Prostate gland (tissue), 2 donors: ENCODE measurements around the gene TMOD4. TPM values are rescaled to one million over a fixed set of nuclear protein-coding genes. Genes with fewer than 3 reads are reported as not detected.
"Not testable (repeated sequence)": the region's sequence is repeated elsewhere in the genome, so short reads cannot be mapped to it uniquely, and the experiment has no call there.

Source experiments
- DNase-seq: peaks from one replicate; pipeline ENCODE4 v3.0.0-alpha.2; 2019; ENCODE audit warnings: low spot score
- H3K27ac ChIP-seq, 2 donors: fragments of 200-600 bp; sonication (generic); 2 replicates each; pipeline ENCODE4 v1.5.1; 2017 to 2019
- H3K27me3 ChIP-seq: fragments of 200-600 bp; sonication (generic); replicated peaks from 2 replicates; pipeline ENCODE4 v1.5.1; 2019; ENCODE audit not compliant: insufficient read depth
- H3K36me3 ChIP-seq, 2 donors: fragments of 200-600 bp; sonication (generic); 1 replicate in 1 of 2; 2 replicates in 1 of 2; pipeline versions ENCODE4 v1.5.1 to v1.8.1; 2017 to 2019
- H3K4me1 ChIP-seq: fragments of 200-600 bp; sonication (generic); replicated peaks from 2 replicates; pipeline ENCODE4 v1.5.1; 2019
- H3K4me3 ChIP-seq, 2 donors: fragments of 200-600 bp; sonication (generic); 2 replicates each; pipeline ENCODE4 v1.5.1; 2017 to 2019
- H3K9me3 ChIP-seq: fragments of 200-600 bp; sonication (generic); 2 replicates; pipeline ENCODE4 v1.5.1; 2017
- POLR2A ChIP-seq: fragments of 450-650 bp; IDR thresholded peaks from one replicate; pipeline ENCODE4 v1.6.1; 2016; ENCODE audit warnings: antibody characterized with exemption, mild to moderate bottlenecking
- POLR2AphosphoS5 ChIP-seq: sonication (generic); formaldehyde crosslinking; IDR thresholded peaks from one replicate; pipeline ENCODE4 v1.6.1; 2017; ENCODE audit warnings: antibody characterized with exemption
- WGBS: methylation state at CpG from one replicate; pipeline ENCODE4 v1.1.5; 2018; 5-methylcytosine and 5-hydroxymethylcytosine counted together
- intact Hi-C: fragments of 100-400 bp; cut with DNase I; formaldehyde crosslinking; loops from one replicate; pipeline ENCODE4 v1.14.2; 2022
- total RNA-seq, 2 donors: library from RNA; depleted of rRNA; stranded (reverse); fragments of >200 nt; gene quantifications; one replicate each; pipeline ENCODE4 v1.1.0, GENCODE V29; 2016
- TF ChIP-seq, protein P1 (sequence below), 4 experiments: fragments of 200-600 bp in 2 of 4; fragments of 450-650 bp in 2 of 4; sonication (generic) in 2 of 4; IDR thresholded peaks; 1 replicate in 3 of 4; 2 replicates in 1 of 4; pipeline ENCODE4 v1.5.1; 2016 to 2019; ENCODE audit warnings: antibody characterized with exemption in 4 of 4, mild to moderate bottlenecking in 2 of 4, moderate library complexity in 2 of 4

TMOD4 gene
- total RNA-seq, 2 donors from 2014 or later: 1.7 TPM; not detected in 1

- H3K27ac ChIP-seq: no peak overlapping the region
- intact Hi-C loops: no loop called here
- 44% methylated on average over 1 of the region's 1 CpG for WGBS
- H3K27me3 ChIP-seq: no peaks in the 10 kb centered on the region
- peaks cover 0 to 7% of the 10 kb centered on the region in 2 donors for H3K36me3 ChIP-seq
- no peak overlapping the region for H3K4me3 ChIP-seq
- TF ChIP-seq POLR2AphosphoS5 (no peak), POLR2A (no peak)
- TF ChIP-seq, protein P1, sequence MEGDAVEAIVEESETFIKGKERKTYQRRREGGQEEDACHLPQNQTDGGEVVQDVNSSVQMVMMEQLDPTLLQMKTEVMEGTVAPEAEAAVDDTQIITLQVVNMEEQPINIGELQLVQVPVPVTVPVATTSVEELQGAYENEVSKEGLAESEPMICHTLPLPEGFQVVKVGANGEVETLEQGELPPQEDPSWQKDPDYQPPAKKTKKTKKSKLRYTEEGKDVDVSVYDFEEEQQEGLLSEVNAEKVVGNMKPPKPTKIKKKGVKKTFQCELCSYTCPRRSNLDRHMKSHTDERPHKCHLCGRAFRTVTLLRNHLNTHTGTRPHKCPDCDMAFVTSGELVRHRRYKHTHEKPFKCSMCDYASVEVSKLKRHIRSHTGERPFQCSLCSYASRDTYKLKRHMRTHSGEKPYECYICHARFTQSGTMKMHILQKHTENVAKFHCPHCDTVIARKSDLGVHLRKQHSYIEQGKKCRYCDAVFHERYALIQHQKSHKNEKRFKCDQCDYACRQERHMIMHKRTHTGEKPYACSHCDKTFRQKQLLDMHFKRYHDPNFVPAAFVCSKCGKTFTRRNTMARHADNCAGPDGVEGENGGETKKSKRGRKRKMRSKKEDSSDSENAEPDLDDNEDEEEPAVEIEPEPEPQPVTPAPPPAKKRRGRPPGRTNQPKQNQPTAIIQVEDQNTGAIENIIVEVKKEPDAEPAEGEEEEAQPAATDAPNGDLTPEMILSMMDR (IDR thresholded peaks at IDR 0.05): no peak
- no peaks in the 10 kb centered on the region for H3K9me3 ChIP-seq
- no peak for DNase-seq
- H3K4me1 ChIP-seq: no peaks in the 10 kb centered on the region
Observed at GRCh38 chr1:151210830-151211229, 35.0 kb upstream of the TMOD4 start.

DNA sequence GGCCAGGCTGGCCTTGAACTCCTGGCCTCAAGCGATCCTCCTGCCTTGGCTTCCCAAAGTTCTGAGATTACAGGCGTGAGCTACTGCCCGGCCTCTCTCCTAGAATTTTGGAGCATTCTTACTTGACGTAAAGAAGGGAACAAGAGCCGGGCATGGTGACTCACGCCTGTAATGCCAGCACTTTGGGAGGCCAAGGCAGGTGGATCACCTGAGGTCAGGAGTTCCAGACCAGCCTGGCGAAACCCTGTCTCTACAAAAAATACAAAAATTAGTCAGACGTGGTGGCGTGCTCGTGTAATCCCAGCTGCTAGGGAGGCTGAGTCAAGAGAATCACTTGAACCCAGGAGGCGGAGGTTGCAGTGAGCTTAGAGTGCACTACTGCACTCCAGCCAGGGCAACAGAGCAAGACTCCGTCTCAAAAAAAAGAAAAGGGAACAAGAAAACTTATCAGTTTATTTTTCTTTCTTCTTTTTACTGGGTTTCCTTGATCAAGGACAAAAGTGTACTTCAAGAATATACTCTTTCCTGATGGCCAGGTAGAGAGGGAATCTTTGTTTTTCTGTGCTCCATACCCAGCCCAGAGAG, 29.7 kb upstream of the TMOD4 start:
- H3K27ac ChIP-seq, H3K4me1 ChIP-seq, H3K4me3 ChIP-seq, intact Hi-C loops, H3K27me3 ChIP-seq, H3K9me3 ChIP-seq, H3K36me3 ChIP-seq, DNase-seq: not testable (repeated sequence)
- WGBS: 96% methylated on average over 12 of the region's 12 CpGs

GRCh38 chr1:151199873-151200581, 24.2 kb upstream of the TMOD4 start:
- DNase-seq: no peak

DNA sequence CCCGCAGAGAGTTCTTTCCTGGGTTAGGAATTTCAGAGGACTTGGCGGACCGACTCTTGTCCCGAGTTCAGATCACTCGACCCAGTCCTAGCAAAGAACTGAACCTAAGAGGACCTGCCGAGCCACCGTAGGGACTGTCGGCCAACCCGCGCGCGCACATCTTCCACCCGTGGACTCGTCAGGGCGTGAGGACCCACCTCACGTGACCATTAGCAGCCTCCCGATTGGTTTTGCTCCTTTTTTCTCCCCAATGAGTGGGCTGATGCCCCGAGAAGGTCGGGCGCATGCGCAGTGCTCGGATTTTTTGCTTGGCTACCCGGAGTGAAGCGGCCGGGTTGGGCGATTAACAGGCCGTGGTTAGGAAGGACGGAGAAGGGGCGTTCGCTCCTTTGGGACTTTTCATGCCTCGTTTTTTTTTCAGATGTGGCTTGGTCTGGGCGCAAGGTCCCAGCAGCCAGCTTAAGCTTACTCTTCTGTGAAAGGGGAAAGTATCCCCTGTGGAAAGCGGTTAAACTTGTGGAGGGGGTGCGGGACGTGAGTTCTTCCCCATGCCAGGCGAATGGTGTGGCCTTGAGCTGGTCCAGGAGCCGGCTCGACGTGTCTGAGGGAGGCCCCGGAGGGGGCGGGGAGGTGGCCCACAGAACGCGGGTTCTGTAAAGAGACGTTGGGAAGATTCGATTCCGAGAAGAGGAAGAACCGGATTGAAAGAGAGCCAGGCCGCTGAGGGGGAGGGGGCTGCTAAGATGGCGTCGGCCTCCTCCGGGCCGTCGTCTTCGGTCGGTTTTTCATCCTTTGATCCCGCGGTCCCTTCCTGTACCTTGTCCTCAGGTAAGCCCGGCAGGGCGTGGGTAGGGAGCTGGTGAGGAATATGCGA, 22.7 kb upstream of the TMOD4 start, which contains the start of gene PIP5K1A:
Gene PIP5K1A, plus strand, starts transcription at position 299 of the 874 bp plus-strand sequence. Its CDS starts 445 bp downstream, at position 744.
- intact Hi-C loops: loop anchor here (2.0 kb wide), 1 partner anchor 56 kb away; the partner anchor contains the start of gene PSMD4
- under 1% methylated on average over 60 of the region's 60 CpGs for WGBS
- peak; percentile 96 for DNase-seq
- H3K4me1 ChIP-seq: peaks cover 6% of the 10 kb centered on the region
- H3K9me3 ChIP-seq: no peaks in the 10 kb centered on the region
- H3K4me3 ChIP-seq: peak within 1 kb of the TSS; percentile 55 to 82
- H3K27me3 ChIP-seq: no peaks in the 10 kb centered on the region
- H3K27ac ChIP-seq: peak within 1 kb of the TSS; percentile 83 to 95
- TF ChIP-seq POLR2AphosphoS5: peak; percentile 97
- TF ChIP-seq POLR2A: peak; percentile 81
- TF ChIP-seq, protein P1 (IDR thresholded peaks at IDR 0.05): no peak
- H3K36me3 ChIP-seq: peaks cover 0 to 4% of the 10 kb centered on the region in 2 donors

More at GRCh38 chr1:151199873-151200581, 24.2 kb upstream of the TMOD4 start:
- Histone ChIP-seq H3K9me3 (no peaks in the 10 kb centered on the region), H3K27me3 (no peaks in the 10 kb centered on the region), H3K36me3 (peaks cover 0 to 4% of the 10 kb centered on the region in 2 donors), H3K4me1 (peaks cover 6% of the 10 kb centered on the region), H3K27ac (peak overlapping the region; percentile 26 to 95), H3K4me3 (peak overlapping the region; percentile 55 to 82)
- TF ChIP-seq POLR2AphosphoS5: no peak
- no peak for TF ChIP-seq POLR2A
- TF ChIP-seq, protein P1 (IDR thresholded peaks at IDR 0.05): no peak
- 15% methylated on average over 11 of the region's 11 CpGs for WGBS
- intact Hi-C loops: loop anchor here (2.0 kb wide), 1 partner anchor 55 kb away; the partner anchor contains the start of gene PSMD4

- Histone ChIP-seq H3K4me3 (peak overlapping the region; percentile 55 to 82), H3K27ac (peak overlapping the region; percentile 83 to 95), H3K4me1 (peaks cover 6% of the 10 kb centered on the region), H3K27me3 (no peaks in the 10 kb centered on the region), H3K36me3 (peaks cover 0 to 2% of the 10 kb centered on the region in 2 donors), H3K9me3 (no peaks in the 10 kb centered on the region)
- intact Hi-C loops: loop anchor here (2.0 kb wide), 1 partner anchor 57 kb away; the partner anchor contains the start of gene PSMD4
- TF ChIP-seq POLR2AphosphoS5: no peak
- no peak for TF ChIP-seq POLR2A
- TF ChIP-seq, protein P1 (IDR thresholded peaks at IDR 0.05): no peak
- DNase-seq: no peak
- WGBS: 10% methylated on average over 10 of the region's 10 CpGs
Observed at GRCh38 chr1:151197863-151198253, 22.1 kb upstream of the TMOD4 start.
